HG02885 (cell line): Measurements from ENCODE around the gene ABCG2.
A peak's percentile ranks its signal among the peaks of the same experiment; 100 is the strongest.

Experiments used
- ATAC-seq: cut with Tn5 transposase; IDR thresholded peaks from one replicate; pipeline ENCODE4 v1.9.1; 2021; ENCODE audit warnings: mild to moderate bottlenecking; ENCODE audit not compliant: unreplicated experiment, poor library complexity

The ABCG2 gene

DNA sequence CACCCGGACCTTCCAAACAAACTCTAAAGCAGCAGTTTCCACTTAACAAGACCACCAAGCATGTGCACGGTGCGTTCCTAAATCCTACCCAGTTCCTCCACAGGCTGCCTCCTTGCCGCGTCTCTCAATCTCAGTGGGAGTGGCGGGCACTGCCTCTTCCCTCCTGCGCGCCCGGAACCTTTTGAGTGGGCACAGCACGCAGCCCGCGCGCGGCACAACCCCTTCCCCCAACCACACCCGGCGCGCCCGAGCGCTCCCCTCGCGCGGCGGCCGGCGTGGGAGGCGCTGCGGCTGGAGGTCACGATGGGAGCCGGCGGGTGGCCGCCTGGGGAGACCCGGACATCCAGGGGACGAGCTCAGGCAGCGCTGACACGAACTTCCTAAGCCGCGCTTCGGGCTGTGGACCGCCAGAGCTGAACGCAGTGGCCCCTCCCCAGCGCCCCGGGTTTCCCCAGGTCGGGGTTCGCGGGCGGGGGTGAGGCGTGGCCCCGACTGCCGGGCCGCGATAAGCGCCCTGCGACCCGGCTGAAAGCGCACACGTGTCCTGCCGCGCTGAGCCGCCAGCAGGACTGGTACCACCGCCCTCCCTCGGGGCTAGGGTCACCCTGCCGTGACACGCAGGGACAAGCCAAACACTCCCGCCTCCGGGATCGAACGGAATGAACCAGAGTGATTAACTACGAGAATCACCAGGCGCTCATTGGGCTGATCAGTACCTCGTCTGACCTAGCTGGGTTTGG, at the start of gene ABCG2:
Gene ABCG2, minus strand, starts transcription at position 151 of the 740 bp plus-strand sequence. CDS start 18,644 bp downstream, outside the sequence.
- ATAC-seq = peak; percentile 66

DNA sequence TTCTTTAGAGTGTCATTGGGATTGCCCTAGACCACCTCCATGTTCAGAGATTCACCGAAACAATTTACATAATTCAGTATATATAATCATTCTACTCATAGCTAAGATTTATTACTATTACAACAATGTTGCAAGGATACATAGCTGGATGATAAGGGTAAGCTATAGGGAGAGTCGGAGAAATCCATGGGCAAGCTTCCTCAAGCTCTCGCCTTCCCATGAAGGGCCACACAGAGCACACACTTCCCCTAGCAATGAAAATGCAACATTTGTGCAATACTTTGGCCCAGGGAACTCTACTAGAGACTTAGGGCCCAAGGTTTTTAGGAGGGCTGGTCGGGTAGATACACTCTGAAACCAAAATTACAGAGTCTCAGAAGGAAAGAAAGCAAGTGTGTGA, 49.7 kb upstream of the ABCG2 start:
- no peak for ATAC-seq

DNA sequence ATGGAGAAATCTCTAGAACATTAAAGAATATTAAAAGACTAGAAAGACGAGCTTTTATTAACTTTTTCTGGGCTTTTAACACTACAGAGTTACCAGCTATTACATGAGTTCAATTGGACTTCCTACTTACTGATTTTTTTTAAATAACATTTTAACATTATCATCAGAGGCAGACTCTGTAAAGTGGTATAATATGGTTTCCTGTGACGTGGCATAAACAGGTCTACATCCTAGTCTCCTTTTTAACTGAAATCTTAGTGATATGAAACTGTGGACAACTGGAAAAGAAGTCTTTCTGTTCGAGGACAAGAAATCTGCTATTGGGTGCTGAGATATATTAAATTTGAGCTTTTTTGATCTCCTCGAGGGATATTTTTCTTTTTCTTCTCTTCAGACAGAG, 48.7 kb upstream of the ABCG2 start:
- no peak for ATAC-seq

DNA sequence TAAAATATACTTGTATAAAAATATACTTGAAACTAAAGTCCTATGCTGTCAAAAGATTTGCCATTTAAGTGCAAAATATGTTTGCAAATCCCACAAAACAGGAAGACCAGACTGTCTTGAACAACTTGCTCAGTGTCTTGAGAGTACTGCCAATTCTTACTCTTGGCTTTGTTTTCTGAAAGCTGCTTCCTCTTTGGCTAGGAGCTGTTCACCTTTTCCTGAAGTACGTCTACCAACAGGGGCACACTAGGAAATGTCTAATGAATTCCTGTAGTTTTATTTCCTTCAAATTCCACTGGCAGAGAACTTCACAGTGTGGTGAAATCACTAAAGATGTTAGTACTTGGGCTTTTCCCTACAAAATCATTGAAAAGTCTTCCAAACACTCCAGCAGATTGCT, 46.4 kb upstream of the ABCG2 start:
- ATAC-seq = no peak

DNA sequence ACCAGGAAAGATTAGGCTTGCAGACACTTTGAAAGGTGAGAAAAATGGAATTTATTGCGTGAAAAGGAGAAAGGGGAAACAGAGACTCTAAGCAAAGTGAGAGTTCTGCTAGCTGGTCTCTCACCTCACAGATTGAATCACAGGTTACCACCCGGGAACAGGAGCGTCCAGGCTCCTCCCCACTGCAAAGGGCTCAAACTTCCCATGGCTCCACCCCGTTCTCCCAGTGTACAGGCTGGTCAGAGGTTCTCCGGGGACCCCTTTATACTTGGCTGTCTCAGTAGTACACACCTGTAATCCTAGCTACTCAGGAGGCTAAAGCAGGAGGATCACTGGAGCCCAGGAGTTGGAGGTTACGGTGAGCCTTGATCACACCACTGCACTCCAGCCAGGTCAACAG, 44.0 kb upstream of the ABCG2 start:
- no peak for ATAC-seq

DNA sequence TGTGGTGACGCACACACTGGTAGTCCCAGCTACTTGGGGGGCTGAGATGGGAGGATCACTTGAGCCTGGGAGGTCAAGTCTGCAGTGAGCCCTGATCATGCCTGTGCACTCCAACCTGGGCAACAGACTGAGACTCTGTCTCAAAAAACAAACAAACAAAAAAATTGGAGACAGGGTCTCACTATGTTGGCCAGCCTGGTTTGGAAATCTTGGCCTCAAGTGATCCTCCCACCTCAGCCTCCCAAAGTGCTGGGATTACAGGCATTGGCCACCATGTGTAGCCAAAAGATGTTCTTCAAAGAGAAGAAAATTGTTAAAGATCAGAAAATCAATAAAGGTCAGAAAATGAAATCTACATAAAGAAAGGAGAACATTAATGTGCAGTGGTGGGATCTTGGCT, 41.7 kb upstream of the ABCG2 start:
- ATAC-seq = no peak

DNA sequence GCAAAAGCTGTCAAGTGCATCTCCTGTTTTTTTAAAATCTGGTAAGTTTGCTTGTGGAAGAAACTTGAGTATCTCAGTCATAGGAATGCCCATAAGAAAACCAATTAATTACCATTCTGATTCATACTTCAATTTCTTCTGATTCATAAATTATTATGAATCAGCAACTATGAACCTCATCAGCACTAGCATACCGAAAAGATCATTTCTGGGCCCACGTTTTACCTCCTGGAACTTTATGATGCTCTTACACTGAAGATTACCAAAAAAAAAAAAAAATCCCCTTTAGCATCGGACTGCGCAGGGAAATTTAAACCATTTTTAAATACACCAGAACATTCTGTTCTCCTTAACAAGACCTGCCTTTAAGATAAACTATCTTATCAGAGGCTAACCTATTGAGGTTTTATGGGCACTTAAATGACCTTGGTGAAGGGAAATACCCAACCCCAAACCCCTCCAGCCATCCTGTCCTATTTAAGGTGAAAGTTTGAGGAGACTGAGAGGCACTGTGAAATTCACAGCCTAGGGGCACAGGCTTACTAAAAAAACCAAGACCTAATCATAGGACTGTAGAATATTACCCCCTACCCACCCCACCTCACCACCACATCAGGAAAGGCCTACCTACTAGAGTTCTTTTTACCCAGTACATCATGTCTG, 38.2 kb upstream of the ABCG2 start:
- no peak for ATAC-seq

DNA sequence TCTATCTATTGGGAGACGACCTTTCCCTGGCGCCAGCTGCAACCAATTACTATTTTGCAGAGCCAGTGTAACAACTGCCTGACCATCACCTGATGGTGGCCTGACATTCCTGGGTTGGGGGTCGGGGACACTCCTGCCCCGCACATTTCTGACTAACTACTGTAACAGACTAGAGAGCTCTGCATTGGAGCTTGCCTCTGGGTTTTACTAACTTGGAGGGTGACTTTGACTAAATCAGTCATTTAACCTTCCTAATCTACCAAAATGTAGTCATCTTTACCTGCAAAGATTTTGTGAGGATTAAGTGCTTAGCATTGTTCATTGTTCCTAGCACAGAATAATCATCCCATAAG, 37.5 kb upstream of the ABCG2 start:
- ATAC-seq = no peak

DNA sequence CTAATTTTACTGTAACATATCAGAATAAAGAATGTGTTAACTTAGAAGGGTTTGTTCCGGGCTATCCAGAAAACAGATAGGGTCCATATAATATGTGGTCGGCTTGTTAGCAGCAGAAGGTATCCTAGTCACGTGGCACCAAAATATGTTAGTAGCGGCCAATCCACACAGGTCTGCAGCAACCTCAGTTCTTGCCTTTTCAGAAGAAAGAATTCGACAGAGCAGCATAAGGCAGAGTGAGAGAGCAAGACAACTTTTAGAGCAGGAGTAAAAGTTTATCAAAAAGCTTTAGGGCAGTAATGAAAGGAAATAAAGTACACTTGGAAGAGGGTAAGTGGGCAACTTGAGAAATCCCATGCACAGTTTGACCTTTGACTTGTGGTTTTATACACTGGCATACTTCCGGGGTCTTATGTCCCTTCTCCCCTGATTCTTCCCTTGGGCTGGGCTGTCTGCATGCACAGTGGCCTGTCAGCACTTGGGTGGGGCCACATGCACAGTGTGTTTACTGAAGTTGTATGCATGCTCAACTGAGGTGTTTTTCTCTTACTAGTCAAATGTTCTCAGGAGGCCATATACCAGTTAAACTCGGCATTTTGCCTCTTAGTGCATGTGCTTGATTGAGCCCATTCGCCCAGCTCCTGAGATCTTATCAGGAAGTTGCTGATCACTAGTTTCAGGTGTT, 37.0 kb upstream of the ABCG2 start:
- no peak for ATAC-seq

DNA sequence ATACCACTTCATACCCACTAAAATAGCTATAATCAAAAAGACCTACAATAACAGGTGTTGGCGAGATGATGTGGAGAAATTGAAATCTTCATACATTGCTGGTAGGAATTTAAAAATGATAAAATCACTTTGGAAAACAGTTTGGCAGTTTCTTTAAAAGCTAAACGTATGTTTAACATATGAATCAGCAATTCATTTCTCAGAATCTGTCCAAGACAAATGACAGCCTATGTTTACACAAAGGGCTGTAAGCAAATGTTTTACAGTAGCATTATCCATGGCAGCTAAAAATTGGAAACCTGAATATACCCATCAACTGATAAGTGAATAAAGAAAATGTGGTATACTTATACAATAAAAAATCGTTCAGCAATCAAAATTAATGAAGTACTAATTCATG, 33.0 kb upstream of the ABCG2 start:
- no peak for ATAC-seq

DNA sequence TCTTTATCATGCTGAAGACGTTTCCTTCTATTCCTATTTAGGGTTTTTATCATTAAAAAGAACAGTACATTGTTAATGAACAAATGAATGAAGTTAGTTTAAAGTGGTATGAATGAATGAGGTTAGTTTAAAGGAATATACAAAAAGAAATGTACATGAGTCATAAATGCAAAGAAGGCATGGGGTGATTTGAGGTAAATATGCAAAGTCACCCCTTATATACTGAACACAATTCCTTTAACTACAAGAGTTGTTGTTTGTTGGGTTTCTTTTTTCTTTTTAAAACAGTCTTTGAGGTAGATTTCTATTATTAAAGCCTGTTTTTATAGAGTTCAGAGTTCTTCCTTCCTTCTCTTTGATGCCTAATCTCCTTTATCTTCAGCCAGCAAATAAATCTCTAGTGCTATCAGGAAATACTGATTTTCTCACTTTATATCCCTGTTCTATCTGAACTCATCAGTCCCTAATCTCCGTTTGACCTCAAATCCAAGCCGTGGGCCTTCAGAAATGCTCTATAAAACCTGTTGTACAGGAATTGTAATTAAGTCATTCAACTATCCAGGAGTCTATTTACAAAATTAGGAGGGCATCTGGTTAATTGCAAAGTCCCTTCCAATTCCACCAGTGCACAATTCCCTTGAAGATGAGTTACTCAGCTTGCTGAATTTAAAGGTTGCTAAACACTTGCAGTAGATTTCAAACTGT, 31.6 kb upstream of the ABCG2 start:
- no peak for ATAC-seq

DNA sequence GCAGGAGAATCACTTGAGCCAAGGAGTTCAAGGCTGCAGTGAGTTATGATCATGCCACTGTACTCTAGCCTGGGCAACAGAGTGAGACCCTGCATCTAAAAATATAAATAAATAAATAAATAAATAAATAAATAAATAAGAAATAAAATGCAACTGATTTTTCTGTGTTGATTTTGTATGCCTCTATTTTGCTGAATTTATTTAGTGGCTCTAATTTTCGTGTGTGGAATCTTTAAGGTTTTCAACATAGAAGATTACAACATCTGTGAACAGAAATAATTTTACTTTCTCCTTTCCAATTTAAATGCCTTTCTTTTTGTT, 30.9 kb upstream of the ABCG2 start:
- ATAC-seq = no peak

DNA sequence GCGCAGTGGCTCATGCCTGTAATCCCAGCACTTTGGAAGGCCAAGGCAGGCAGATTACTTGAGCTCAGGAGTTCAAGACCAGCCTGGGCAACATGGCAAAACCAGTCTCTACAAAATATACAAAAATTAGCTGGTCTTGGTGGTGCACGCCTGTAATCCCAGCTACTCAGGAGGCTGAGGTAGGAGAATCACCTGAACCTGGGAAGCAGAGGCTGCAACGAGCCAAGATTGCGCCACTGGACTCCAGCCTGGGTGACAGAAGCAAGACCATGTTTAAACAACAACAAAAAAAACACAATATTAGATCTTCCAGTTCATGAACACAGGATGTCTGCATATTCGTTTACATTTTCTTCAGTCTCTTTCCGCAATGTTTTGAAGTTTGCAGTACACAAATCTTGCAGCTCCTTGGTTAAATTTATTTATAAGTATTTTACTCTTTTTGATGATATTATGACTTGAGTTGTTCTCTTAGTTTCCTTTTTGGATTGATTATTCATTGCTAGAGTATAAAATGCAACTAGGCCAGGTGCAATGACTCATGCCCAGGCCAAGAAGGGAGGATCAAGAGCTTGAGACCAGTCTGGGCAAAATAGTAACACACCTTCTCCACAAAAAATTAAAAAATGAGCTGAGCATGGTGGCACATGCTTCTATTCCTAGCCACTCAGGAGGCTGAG, 30.4 kb upstream of the ABCG2 start:
- ATAC-seq = no peak

DNA sequence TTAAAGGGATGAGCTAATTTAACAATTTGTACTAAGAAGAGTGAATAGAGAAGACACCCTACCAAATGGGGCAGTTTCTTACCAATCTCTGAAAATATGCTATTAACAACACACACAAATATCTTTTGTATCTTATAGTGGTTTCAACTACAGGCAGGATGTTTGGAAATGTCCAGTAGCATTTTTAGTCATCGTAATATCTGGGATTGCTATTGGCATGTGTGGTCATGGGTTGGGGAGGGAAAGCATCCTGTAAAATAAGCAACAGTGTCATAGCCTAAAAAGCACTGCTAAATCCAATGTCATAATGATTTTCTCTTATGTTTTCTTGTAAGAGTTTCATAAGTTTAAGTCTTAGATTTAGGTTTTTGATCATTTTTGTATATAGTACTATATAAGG, 29.3 kb upstream of the ABCG2 start:
- ATAC-seq = no peak

DNA sequence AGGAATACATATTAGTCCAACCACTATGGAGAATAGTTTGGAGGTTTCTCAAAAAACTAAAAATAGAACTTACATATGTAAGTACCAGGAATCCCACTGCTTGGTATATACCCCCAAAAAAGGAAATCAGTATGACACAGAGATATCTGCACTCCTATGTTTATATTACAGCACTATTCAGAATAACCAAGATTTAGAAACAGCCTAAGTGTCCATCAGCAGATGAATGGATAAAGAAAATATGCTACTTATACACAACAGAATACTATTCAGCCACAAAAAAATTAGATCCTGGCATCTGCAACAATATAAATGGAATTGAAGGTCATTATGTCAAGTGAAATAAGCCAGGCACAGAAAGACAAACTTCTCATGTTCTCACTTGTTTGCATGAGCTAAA, 27.5 kb upstream of the ABCG2 start:
- no peak for ATAC-seq

DNA sequence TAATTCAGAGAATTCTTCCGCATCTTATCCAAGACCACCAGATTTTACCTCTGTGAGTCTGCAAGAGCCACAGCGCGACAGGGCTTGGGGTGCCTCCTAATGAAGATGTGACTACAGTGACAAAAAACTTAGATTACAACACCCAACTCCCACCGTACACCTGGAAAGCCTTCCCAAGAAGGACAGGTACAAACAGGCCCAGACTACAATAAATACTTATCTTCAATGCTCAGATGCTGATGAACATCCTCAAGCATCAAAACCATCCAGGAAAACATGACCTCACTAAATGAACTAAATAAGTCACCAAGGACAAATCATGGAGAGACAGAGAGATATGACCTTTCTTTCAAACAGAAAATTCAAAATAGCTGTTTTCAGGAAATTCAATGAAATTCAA, 20.8 kb upstream of the ABCG2 start:
- no peak for ATAC-seq

DNA sequence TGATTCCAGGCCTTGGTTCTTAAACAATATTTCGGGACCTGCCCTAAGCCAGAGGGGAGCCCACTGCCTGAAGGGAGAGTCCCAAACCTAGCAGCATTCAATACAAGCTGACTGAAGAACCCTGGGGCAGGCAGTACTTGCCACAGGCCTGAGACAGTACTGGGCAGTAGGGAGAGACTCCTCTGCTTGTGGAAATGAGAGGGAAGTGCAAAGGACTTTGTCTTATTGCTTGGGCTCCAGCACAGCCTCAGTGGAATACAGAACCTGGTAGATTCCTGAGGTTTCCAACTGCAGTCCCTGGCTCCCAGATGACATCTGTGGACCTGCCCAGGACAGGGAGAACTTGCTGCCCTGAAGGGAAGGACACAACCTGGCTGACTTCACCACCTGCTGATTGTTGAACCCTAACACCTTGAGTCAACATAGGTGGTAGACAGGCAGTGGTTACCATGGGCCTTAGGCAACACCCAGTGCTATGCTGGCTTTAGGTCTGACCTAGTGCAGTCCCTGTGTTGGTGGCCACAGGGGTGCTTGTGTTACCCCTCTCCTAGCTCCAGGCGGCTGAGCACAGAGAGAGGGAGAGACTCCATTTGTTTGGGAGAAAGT, 20.3 kb upstream of the ABCG2 start:
- ATAC-seq = no peak

DNA sequence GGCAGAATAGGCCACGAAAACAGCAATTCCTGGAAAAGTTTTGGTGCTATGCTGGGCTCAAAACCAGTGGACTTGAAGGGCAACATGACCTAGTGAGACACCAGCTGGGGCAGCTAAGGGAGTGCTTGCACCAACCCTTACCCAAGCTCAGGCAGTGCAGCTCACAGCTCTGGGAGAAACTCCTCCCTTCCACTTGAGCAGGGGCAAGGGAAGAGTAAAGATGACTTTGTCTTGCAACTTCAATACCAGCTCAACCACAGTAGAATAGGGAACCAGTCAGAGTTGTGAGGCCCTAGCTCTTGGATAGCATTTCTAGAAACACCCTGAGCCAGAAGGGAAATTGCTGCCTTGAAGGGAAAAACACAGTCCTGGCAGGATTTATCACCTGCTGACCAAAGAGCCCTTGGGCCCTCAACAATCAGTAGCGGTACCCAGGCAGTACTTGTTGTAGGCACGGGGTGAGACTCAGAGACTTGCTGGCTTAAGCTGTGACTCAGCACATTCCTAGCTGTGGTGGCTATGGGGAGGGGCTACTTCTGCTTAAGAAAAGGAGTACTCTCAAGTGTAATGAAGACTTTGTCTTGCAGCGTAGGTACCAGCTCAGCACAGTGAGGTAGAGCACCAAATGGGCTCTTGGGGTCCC, 19.7 kb upstream of the ABCG2 start:
- no peak for ATAC-seq

DNA sequence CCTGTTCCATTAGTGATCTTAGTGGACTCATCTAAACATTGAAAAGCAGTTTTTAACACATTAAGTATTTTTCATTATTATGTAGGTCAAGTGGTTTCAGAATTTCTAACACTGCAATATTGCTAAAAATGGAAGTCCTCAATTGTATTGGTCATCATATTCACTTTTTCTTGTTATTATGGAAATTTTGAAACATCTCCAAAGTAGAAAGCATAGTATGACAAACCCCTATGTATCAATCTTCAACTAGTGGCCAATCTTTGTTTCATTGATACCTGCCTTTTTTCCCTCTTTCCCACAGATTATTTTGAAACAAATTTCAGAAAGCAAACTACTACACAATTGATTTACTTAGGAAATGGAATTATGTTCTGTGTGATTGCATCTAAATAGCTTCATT, 14.5 kb upstream of the ABCG2 start:
- ATAC-seq = no peak

DNA sequence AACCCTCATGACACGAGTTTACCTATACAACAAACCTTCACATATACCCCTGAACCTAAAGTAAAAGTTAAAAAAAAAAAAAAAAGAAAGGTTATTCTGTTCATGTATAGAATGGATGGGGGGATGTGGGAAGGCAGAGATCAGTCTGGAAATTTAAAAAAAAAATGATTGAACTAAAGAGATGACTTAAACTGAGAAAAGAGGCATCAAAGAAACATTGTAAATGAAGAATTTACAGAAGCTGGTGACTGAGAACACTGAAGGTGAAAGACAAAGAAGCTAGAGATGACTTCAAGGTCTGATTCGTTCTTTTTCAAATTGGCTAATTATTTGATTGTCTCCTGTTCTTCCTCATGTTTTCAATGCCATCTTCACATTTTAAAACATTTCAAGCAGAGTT, 12.8 kb upstream of the ABCG2 start:
- no peak for ATAC-seq
